Activated CD4-positive, alpha-beta T cell treated with anti-CD3 and anti-CD28 coated beads for 36 hours (primary cell): Measurements from ENCODE around the gene MR1. TPM values are rescaled to one million over a fixed set of nuclear protein-coding genes. Genes with fewer than 3 reads are reported as not detected.
"Not testable (repeated sequence)": the region's sequence is repeated elsewhere in the genome, so short reads cannot be mapped to it uniquely, and the experiment has no call there.

Experiments
- ATAC-seq: fragments of 200-7000 bp; cut with Tn5 transposase; one replicate; pipeline ENCODE4 v1.10.0; 2021; ENCODE audit warnings: mild to moderate bottlenecking, moderate library complexity
- CTCF ChIA-PET: fragments of 350-600 bp; sonication (Branson Sonifier 250); formaldehyde crosslinking; loops from one replicate; lab custom pipeline; 2021; ENCODE audit warnings: antibody characterized with exemption; lab: Charles Lee
- POLR2A ChIA-PET: fragments of 350-600 bp; sonication (Branson Sonifier 250); formaldehyde crosslinking; loops from one replicate; lab custom pipeline; 2021; ENCODE audit warnings: antibody characterized with exemption, inconsistent platforms; lab: Charles Lee
- DNase-seq: peaks from one replicate; pipeline ENCODE4 v3.0.0-alpha.2; 2020
- H3K27ac Mint-ChIP-seq: one replicate; pipeline ENCODE4 v1.8.0; 2021; ENCODE audit warnings: mixed read lengths
- H3K27me3 Mint-ChIP-seq: one replicate; pipeline ENCODE4 v1.8.0; 2021; ENCODE audit warnings: mixed read lengths
- H3K36me3 Mint-ChIP-seq: one replicate; pipeline ENCODE4 v1.8.0; 2021; ENCODE audit warnings: low read depth, mixed read lengths
- H3K4me1 Mint-ChIP-seq: one replicate; pipeline ENCODE4 v1.8.0; 2021; ENCODE audit warnings: mixed read lengths
- H3K4me3 Mint-ChIP-seq: one replicate; pipeline ENCODE4 v1.8.0; 2021; ENCODE audit warnings: mild to moderate bottlenecking, moderate library complexity, mixed read lengths
- H3K9me3 Mint-ChIP-seq: one replicate; pipeline ENCODE4 v1.8.0; 2021; ENCODE audit warnings: low read depth, mixed read lengths
- intact Hi-C, 2 experiments: fragments of 100-400 bp; cut with DNase I in 1 of 2; cut with micrococcal nuclease in 1 of 2; formaldehyde crosslinking; loops; one replicate each; pipeline versions ENCODE4 v1.14.2 to v1.15.1; 2022 to 2024; cut with DNase I, micrococcal nuclease
- total RNA-seq, 2 experiments: library from RNA; stranded (reverse); gene quantifications; one replicate each; pipeline ENCODE4 v1.2.3, GENCODE V29; 2021

The MR1 gene
- total RNA-seq, 2 experiments from 2014 or later = 21.5 to 25.3 TPM

DNA sequence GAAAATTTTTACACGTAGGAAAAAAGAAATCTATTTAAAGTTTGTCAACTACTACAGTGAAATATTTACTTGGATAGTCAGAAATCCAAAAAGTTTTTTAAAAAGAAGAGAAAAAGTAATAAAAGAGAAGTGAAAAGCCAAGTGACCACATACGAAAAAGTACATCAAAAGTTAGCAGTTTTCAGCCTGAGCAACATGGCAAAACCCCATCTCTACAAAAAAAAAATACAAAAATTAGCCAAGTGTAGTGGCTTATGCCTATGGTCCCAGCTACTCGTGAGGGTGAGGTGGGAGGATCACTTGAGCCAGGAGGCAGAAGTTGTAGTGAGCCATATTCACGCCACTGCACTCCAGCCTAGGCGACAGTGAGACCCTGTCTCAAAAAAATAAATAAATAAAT lies 5.2 kb upstream of the MR1 start:
- CTCF ChIA-PET = interaction anchor here (1.0 kb wide), 1 partner anchor 11 kb away, joined by 3 read pairs; no protein-coding TSS in a partner anchor
- H3K4me3 Mint-ChIP-seq = no peak overlapping the region
- H3K9me3 Mint-ChIP-seq = no peaks in the 10 kb centered on the region
- POLR2A ChIA-PET = no interaction called here
- no peak overlapping the region for H3K27ac Mint-ChIP-seq
- peaks cover 14% of the 10 kb centered on the region for H3K4me1 Mint-ChIP-seq
- intact Hi-C loops = loop anchor here in 1 of 2 experiments (10.0 kb wide), 1 partner anchor 874 kb away; the partner anchor contains the start of gene QSOX1
- H3K27me3 Mint-ChIP-seq = peaks cover 10% of the 10 kb centered on the region
- DNase-seq (no peak), ATAC-seq (no peak)
- peaks cover 5% of the 10 kb centered on the region for H3K36me3 Mint-ChIP-seq

- intact Hi-C loops = loop anchor here in 1 of 2 experiments (5.0 kb wide), 1 partner anchor 365 kb away; no protein-coding TSS in a partner anchor
- Mint-ChIP-seq H3K27ac (peak overlapping the region; percentile 100), H3K9me3 (no peaks in the 10 kb centered on the region), H3K36me3 (peaks cover 7% of the 10 kb centered on the region), H3K4me1 (peaks cover 44% of the 10 kb centered on the region), H3K27me3 (peaks cover 2% of the 10 kb centered on the region), H3K4me3 (no peak overlapping the region)
- DNase-seq (no peak), ATAC-seq (no peak)
- ChIA-PET CTCF (interaction anchor here (0.8 to 12.7 kb wide), 7 partner anchors 9 to 148 kb away, joined by 3 to 155 read pairs (median 4); partner anchors contain the start of gene STX6), POLR2A (interaction anchor here (1.3 kb wide), 1 partner anchor 36 kb away, joined by 3 read pairs; no protein-coding TSS in a partner anchor)
Observed at GRCh38 chr1:181032535-181032934, 1.2 kb upstream of the MR1 start.

- POLR2A ChIA-PET = interaction anchor here (0.5 to 1.7 kb wide), 6 partner anchors 10 to 404 kb away, joined by 3 to 11 read pairs (median 3); no protein-coding TSS in a partner anchor
- H3K36me3 Mint-ChIP-seq = peaks cover 11% of the 10 kb centered on the region
- no peaks in the 10 kb centered on the region for H3K27me3 Mint-ChIP-seq
- peak overlapping the region; percentile 100 for H3K27ac Mint-ChIP-seq
- H3K4me3 Mint-ChIP-seq = peak overlapping the region; percentile 81
- peak; percentile 26 for ATAC-seq
- peaks cover 51% of the 10 kb centered on the region for H3K4me1 Mint-ChIP-seq
- intact Hi-C loops = loop anchor here (1.0 to 5.0 kb wide), 4 partner anchors 10 to 364 kb away; partner anchors contain the start of gene IER5 (in 1 of the 2)
- CTCF ChIA-PET = interaction anchor here (0.8 to 12.7 kb wide), 9 partner anchors 9 to 1021 kb away, joined by 3 to 155 read pairs (median 3); partner anchors contain the start of gene STX6
- peak; percentile 35 for DNase-seq
- no peaks in the 10 kb centered on the region for H3K9me3 Mint-ChIP-seq
Observed at GRCh38 chr1:181033128-181033798, 520 bp upstream of the MR1 start.

DNA sequence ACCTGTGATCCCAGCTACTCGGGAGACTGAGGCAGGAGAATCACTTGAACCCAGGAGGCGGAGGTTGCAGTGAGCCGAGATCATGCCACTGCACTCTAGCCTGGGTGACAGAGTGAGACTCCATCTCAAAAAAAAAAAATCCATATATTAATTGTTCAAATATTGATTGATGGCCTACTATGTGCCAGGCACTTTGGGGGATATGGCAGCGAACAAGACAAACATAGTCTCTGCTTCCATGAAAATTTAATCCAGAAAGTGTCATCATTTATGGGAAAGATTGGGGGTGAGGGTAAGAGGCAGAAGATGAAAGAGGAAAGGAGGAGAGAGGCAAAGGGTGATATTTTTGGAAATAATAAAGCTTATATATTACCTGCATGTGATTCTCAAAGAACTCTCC lies 1.4 kb downstream of the MR1 start:
- ChIA-PET POLR2A (interaction anchor here (1.1 kb wide), 1 partner anchor 13 kb away, joined by 4 read pairs; the partner anchor contains the start of gene STX6), CTCF (interaction anchor here (0.6 to 12.7 kb wide), 7 partner anchors 11 to 131 kb away, joined by 3 to 155 read pairs (median 3); partner anchors contain the start of gene STX6)
- Mint-ChIP-seq H3K36me3 (peaks cover 25% of the 10 kb centered on the region), H3K4me1 (peaks cover 64% of the 10 kb centered on the region), H3K4me3 (peak overlapping the region; percentile 81)
- DNase-seq, H3K27ac Mint-ChIP-seq, H3K27me3 Mint-ChIP-seq, H3K9me3 Mint-ChIP-seq, ATAC-seq, intact Hi-C loops: not testable (repeated sequence)

DNA sequence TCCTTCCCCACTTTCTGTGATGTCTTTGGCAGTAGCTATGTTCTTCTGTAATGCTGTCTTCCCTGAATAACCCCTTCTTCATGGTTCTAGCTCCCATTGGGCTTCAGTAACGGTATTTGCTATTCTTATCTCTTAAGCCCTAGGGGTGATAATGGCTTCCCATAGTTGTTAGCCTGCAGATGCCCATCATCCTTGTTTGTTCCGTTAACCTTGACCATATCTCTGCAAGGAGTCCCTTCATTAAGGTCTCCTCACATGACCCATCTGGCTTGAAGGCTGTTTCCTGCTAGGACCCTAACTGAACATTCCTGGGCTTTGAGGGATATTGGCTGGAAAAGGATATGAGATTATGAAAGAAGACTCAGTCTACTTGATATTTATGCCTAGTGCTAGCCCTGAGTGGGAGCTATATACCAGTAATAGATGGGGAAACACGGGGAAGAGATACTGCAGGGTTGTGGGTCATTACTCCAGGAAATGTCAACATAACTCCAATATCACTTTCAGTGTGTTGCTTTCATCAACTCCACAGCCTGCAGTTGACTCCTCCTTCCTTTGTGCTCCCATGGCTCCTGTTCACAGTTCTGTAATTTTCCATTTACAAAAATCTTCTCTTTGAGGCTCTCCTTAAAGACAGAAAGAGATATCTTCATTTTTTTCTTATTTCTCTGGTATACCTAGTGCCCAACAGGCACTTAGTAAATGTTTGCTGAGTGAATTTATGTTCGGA lies 2.5 kb downstream of the MR1 start:
- Mint-ChIP-seq H3K9me3 (no peaks in the 10 kb centered on the region), H3K4me1 (peaks cover 70% of the 10 kb centered on the region), H3K27ac (peak overlapping the region; percentile 47), H3K4me3 (no peak overlapping the region), H3K36me3 (peaks cover 28% of the 10 kb centered on the region), H3K27me3 (no peaks in the 10 kb centered on the region)
- ATAC-seq = no peak
- ChIA-PET CTCF (interaction anchor here (0.8 to 12.7 kb wide), 13 partner anchors 12 to 155 kb away, joined by 3 to 155 read pairs (median 4); partner anchors contain the start of gene STX6), POLR2A (interaction anchor here (1.1 kb wide), 1 partner anchor 14 kb away, joined by 4 read pairs; the partner anchor contains the start of gene STX6)
- DNase-seq = no peak
- intact Hi-C loops = no loop called here

DNA sequence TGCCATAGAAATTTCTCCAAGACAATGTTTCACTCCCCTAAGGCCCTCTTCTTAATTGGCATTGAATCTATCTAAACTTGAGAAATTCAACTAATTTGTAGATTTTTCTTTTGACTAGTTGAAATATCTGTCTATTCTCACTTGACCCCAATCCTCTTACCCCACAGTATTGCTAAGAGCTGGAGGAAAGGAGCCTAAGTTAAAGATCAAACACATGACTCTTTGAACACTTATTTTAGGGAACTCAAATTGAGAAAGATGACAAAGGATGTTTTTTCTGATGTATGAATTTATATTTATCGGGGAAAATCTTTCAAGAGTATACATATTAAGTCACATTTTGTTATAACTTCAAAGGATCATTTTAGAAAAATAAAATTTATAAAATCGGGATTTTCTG lies 3.6 kb downstream of the MR1 start:
- no peak for ATAC-seq
- H3K9me3 Mint-ChIP-seq = no peaks in the 10 kb centered on the region
- peaks cover 74% of the 10 kb centered on the region for H3K4me1 Mint-ChIP-seq
- ChIA-PET CTCF (interaction anchor here (0.5 to 12.7 kb wide), 25 partner anchors 13 to 466 kb away, joined by 3 to 155 read pairs (median 4); partner anchors contain the start of gene STX6), POLR2A (interaction anchor here (0.6 to 0.9 kb wide), 3 partner anchors 10 to 1908 kb away, joined by 5 to 11 read pairs (median 6); no protein-coding TSS in a partner anchor)
- H3K27ac Mint-ChIP-seq = no peak overlapping the region
- H3K36me3 Mint-ChIP-seq = peaks cover 34% of the 10 kb centered on the region
- intact Hi-C loops = no loop called here
- no peak for DNase-seq
- H3K27me3 Mint-ChIP-seq = no peaks in the 10 kb centered on the region
- H3K4me3 Mint-ChIP-seq = no peak overlapping the region

DNA sequence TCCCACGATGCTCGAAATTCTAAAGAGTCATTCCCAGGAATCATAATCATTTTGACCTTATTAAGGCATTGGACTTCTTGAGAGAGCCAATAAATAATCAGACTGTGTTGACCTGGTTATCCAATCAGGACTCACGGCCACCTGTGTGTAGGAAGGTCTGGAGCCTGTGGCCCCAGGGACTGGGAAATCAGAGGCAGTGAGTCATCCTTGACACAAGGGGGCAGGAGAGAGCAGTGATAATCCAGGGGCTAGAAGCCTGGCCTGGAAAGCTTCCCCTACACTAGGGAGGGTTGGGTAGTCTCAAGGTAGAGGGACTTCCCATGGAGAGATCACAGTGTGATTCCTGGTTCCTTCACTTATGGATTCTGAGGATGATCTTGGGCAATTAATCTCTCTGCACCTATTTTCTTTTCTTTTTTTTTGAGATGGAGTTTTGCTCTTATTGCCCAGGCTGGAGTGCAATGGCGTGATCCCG lies 4.7 kb downstream of the MR1 start:
- ChIA-PET POLR2A (no interaction called here), CTCF (interaction anchor here (0.5 to 12.7 kb wide), 18 partner anchors 10 to 377 kb away, joined by 3 to 155 read pairs (median 5); no protein-coding TSS in a partner anchor)
- Mint-ChIP-seq H3K36me3 (peaks cover 28% of the 10 kb centered on the region), H3K27me3 (no peaks in the 10 kb centered on the region), H3K27ac (no peak overlapping the region), H3K4me1 (peaks cover 73% of the 10 kb centered on the region), H3K4me3 (no peak overlapping the region), H3K9me3 (no peaks in the 10 kb centered on the region)
- peak; percentile 64 for ATAC-seq
- intact Hi-C loops = loop anchor here (1.0 to 2.0 kb wide), 4 partner anchors 24 to 128 kb away; no protein-coding TSS in a partner anchor
- peak; percentile 72 for DNase-seq

- H3K4me3 Mint-ChIP-seq = no peak overlapping the region
- peak overlapping the region; percentile 35 for H3K27ac Mint-ChIP-seq
- H3K27me3 Mint-ChIP-seq = no peaks in the 10 kb centered on the region
- peaks cover 80% of the 10 kb centered on the region for H3K4me1 Mint-ChIP-seq
- ATAC-seq = no peak
- CTCF ChIA-PET = interaction anchor here (0.6 to 12.7 kb wide), 6 partner anchors 11 to 101 kb away, joined by 3 to 155 read pairs (median 3); no protein-coding TSS in a partner anchor
- no peaks in the 10 kb centered on the region for H3K9me3 Mint-ChIP-seq
- POLR2A ChIA-PET = no interaction called here
- peaks cover 32% of the 10 kb centered on the region for H3K36me3 Mint-ChIP-seq
- intact Hi-C loops = no loop called here
- DNase-seq = no peak
Observed at GRCh38 chr1:181040284-181040865, 6.6 kb downstream of the MR1 start.

- ATAC-seq = no peak
- POLR2A ChIA-PET = interaction anchor here (0.6 kb wide), 1 partner anchor 18 kb away, joined by 3 read pairs; no protein-coding TSS in a partner anchor
- H3K9me3 Mint-ChIP-seq = no peaks in the 10 kb centered on the region
- peak overlapping the region; percentile 83 for H3K27ac Mint-ChIP-seq
- peaks cover 36% of the 10 kb centered on the region for H3K36me3 Mint-ChIP-seq
- peak; percentile 17 for DNase-seq
- no peaks in the 10 kb centered on the region for H3K27me3 Mint-ChIP-seq
- CTCF ChIA-PET = interaction anchor here (0.7 to 12.7 kb wide), 5 partner anchors 10 to 121 kb away, joined by 3 to 155 read pairs (median 5); no protein-coding TSS in a partner anchor
- peaks cover 51% of the 10 kb centered on the region for H3K4me1 Mint-ChIP-seq
- H3K4me3 Mint-ChIP-seq = no peak overlapping the region
- intact Hi-C loops = no loop called here
Observed at GRCh38 chr1:181043025-181043888, 9.5 kb downstream of the MR1 start.
